SK-N-SH (cell line): ENCODE measurements around the gene SFXN3. TPM values are rescaled to one million over a fixed set of nuclear protein-coding genes. Genes with fewer than 3 reads are reported as not detected.

Source experiments
- CTCF ChIA-PET: fragments of 300-600, 350-600 bp; formaldehyde crosslinking; extraction: SDS; loops from one replicate; lab custom pipeline; 2021; lab: Yijun Ruan, JAX
- POLR2A ChIA-PET: fragments of 350-600 bp; sonication (Branson Sonifier 250); formaldehyde crosslinking; extraction: SDS; loops from one replicate; lab custom pipeline; 2020; ENCODE audit warnings: antibody characterized with exemption, inconsistent platforms; lab: Yijun Ruan, JAX
- DNase-seq: peaks from one replicate; pipeline ENCODE4 v3.0.0; 2012
- H2AFZ ChIP-seq: fragments of 200-600 bp; sonication (generic); 2 replicates; pipeline ENCODE4 v1.8.1; 2016; ENCODE audit warnings: antibody characterized with exemption, mild to moderate bottlenecking, low read depth
- H3F3A ChIP-seq: fragments of 200-600 bp; sonication (generic); replicated peaks from 2 replicates; pipeline ENCODE3; 2016; ENCODE audit warnings: antibody characterized with exemption, mild to moderate bottlenecking; ENCODE audit not compliant: insufficient read depth
- H3K27ac ChIP-seq, 2 experiments: fragments of 200-500 bp in 1 of 2; fragments of 200-600 bp in 1 of 2; sonication (Bioruptor generic) in 1 of 2; sonication (generic), shearing (Covaris generic) in 1 of 2; 2 replicates each; pipeline versions ENCODE4 v1.5.1 to v1.6.1; 2014 to 2016; ENCODE audit warnings: low read depth in 2 of 2, inconsistent platforms in 1 of 2, low read length in 1 of 2, mild to moderate bottlenecking in 1 of 2, mixed read lengths in 1 of 2
- H3K27me3 ChIP-seq: fragments of 200-600 bp; sonication (generic), shearing (Covaris generic); 2 replicates; pipeline ENCODE4 v1.6.1; 2016; ENCODE audit warnings: mixed run types; ENCODE audit not compliant: insufficient read depth
- H3K36me3 ChIP-seq, 2 experiments: fragments of 200-500 bp in 1 of 2; fragments of 200-600 bp in 1 of 2; sonication (Bioruptor generic) in 1 of 2; sonication (generic) in 1 of 2; replicated peaks in 1 of 2; 2 replicates each; pipeline versions ENCODE3 to v1.5.1; 2014 to 2016; ENCODE audit warnings: low read length in 1 of 2, mild to moderate bottlenecking in 1 of 2; ENCODE audit not compliant: insufficient read depth in 2 of 2, control insufficient read depth in 1 of 2
- H3K4me1 ChIP-seq, 2 experiments: fragments of 200-500 bp in 1 of 2; fragments of 200-600 bp in 1 of 2; sonication (Bioruptor generic) in 1 of 2; sonication (generic), shearing (Covaris generic) in 1 of 2; 2 replicates each; pipeline versions ENCODE4 v1.5.1 to v1.6.1; 2014 to 2016; ENCODE audit warnings: low read depth in 1 of 2, low read length in 1 of 2, mixed run types in 1 of 2; ENCODE audit not compliant: insufficient read depth in 2 of 2, control insufficient read depth in 1 of 2
- H3K4me2 ChIP-seq: fragments of 200-600 bp; sonication (generic), shearing (Covaris generic); 2 replicates; pipeline ENCODE4 v1.6.1; 2017; ENCODE audit warnings: mixed run types
- H3K4me3 ChIP-seq, 2 experiments: fragments of 200-500 bp in 1 of 2; fragments of 200-600 bp in 1 of 2; sonication (Bioruptor generic) in 1 of 2; sonication (generic), shearing (Covaris generic) in 1 of 2; 2 replicates each; pipeline versions ENCODE4 v1.5.1 to v1.8.1; 2014 to 2016; ENCODE audit warnings: low read depth in 2 of 2, inconsistent platforms in 1 of 2, low read length in 1 of 2, mild to moderate bottlenecking in 1 of 2, mixed read lengths in 1 of 2, moderate library complexity in 1 of 2
- H3K79me2 ChIP-seq: fragments of 200-600 bp; sonication (generic); 2 replicates; pipeline ENCODE4 v1.8.1; 2017; ENCODE audit warnings: mild to moderate bottlenecking; ENCODE audit not compliant: insufficient read depth
- H3K9ac ChIP-seq: fragments of 200-600 bp; sonication (generic); 2 replicates; pipeline ENCODE4 v1.6.1; 2017; ENCODE audit warnings: mixed run types
- H3K9me2 ChIP-seq: fragments of 200-600 bp; sonication (generic); 2 replicates; pipeline ENCODE4 v1.6.1; 2017; ENCODE audit warnings: mixed run types
- H3K9me3 ChIP-seq: fragments of 200-600 bp; sonication (generic); 2 replicates; pipeline ENCODE4 v1.6.1; 2017; ENCODE audit warnings: mixed run types, mild to moderate bottlenecking, moderate library complexity
- H4K20me1 ChIP-seq: fragments of 200-600 bp; sonication (generic); 2 replicates; pipeline ENCODE4 v1.6.1; 2017; ENCODE audit warnings: mild to moderate bottlenecking, mixed run types; ENCODE audit not compliant: insufficient read depth
- FOSL2 ChIP-seq: IDR thresholded peaks from 2 replicates; pipeline ENCODE4 v1.4.0; 2012; ENCODE audit warnings: low read depth, mild to moderate bottlenecking, moderate library complexity, borderline replicate concordance
- RCOR1 ChIP-seq: fragments of 150-350 bp; IDR thresholded peaks from 2 replicates; pipeline ENCODE4 v1.6.1; 2017; ENCODE audit warnings: antibody characterized with exemption, low read length
- RFX5 ChIP-seq: IDR thresholded peaks from 2 replicates; pipeline ENCODE4 v1.6.1; 2012; ENCODE audit warnings: mild to moderate bottlenecking, improper control_type of control experiment, low read length
- RXRA ChIP-seq: IDR thresholded peaks from 2 replicates; pipeline ENCODE4 v1.4.0; 2012; ENCODE audit warnings: low read depth, mild to moderate bottlenecking, borderline replicate concordance
- SIN3A ChIP-seq: IDR thresholded peaks from 2 replicates; pipeline ENCODE4 v1.6.1; 2012; ENCODE audit warnings: low read depth, mild to moderate bottlenecking, low read length, moderate library complexity, borderline replicate concordance
- SMC3 ChIP-seq: IDR thresholded peaks from 2 replicates; pipeline ENCODE4 v1.6.1; 2012; ENCODE audit warnings: low read depth, low read length, improper control_type of control experiment
- TCF12 ChIP-seq: IDR thresholded peaks from 2 replicates; pipeline ENCODE4 v1.4.0; 2012
- ZBTB33 ChIP-seq: IDR thresholded peaks from 2 replicates; pipeline ENCODE4 v1.4.0; 2012; ENCODE audit warnings: low read depth, borderline replicate concordance
- WGBS: methylation state at CpG from one replicate; pipeline ENCODE4 v1.1.6; 2017; ENCODE audit warnings: low lambda C conversion rate; 5-methylcytosine and 5-hydroxymethylcytosine counted together
- polyA plus RNA-seq, 3 experiments: library from polyadenylated mRNA; depleted of rRNA; stranded (reverse); fragments of >200 nt; gene quantifications; 2 replicates each; pipeline ENCODE4 v1.2.3, GENCODE V29; 2012
- TF ChIP-seq, protein P1 (sequence below): IDR thresholded peaks from 2 replicates; pipeline ENCODE4 v1.4.0; 2012; ENCODE audit warnings: low read depth
- TF ChIP-seq, protein P2 (sequence below): fragments of 200-600 bp; sonication (generic); IDR thresholded peaks from 2 replicates; pipeline ENCODE4 v1.6.1; 2017; ENCODE audit warnings: antibody characterized with exemption, mild to moderate bottlenecking, moderate library complexity
- TF ChIP-seq, protein P3 (sequence below): fragments of 150-350 bp; IDR thresholded peaks from 2 replicates; pipeline ENCODE4 v1.6.1; 2017; ENCODE audit warnings: antibody characterized with exemption, low read length, low read depth, borderline replicate concordance

The SFXN3 gene
- polyA plus RNA-seq, 1 of the 3 experiments (the other 2 are of a cell fraction) = 142 TPM

GRCh38 chr10:101061624-101062231 lies 30.7 kb downstream of the SFXN3 start, which contains the start of gene KAZALD1:
Gene KAZALD1, plus strand, starts transcription at chr10:101061989. Its CDS starts 604 bp downstream, at chr10:101062593.
- WGBS = 85% methylated on average over 31 of the region's 31 CpGs
- POLR2A ChIA-PET = no interaction called here
- H3K9me3 ChIP-seq = no peaks in the 10 kb centered on the region
- H3K4me1 ChIP-seq = peaks cover 19 to 37% of the 10 kb centered on the region in 2 experiments; a peak in 3 of 4 replicates
- peaks cover 2% of the 10 kb centered on the region for H3F3A ChIP-seq
- CTCF ChIA-PET = interaction anchor here (0.8 to 18.9 kb wide), 14 partner anchors 10 to 1052 kb away, joined by 3 to 234 read pairs (median 7); partner anchors contain the start of genes LZTS2 and SEMA4G
- no peaks in the 10 kb centered on the region for H3K36me3 ChIP-seq
- H3K9me2 ChIP-seq = no peaks in the 10 kb centered on the region
- H3K9ac ChIP-seq = peak within 1 kb of the TSS; percentile 99
- H3K4me3 ChIP-seq = peak within 1 kb of the TSS; percentile 83 to 100
- H3K79me2 ChIP-seq = peaks cover 35% of the 10 kb centered on the region
- no peaks in the 10 kb centered on the region for H4K20me1 ChIP-seq
- H3K27me3 ChIP-seq = no peaks in the 10 kb centered on the region
- H3K27ac ChIP-seq = peak within 1 kb of the TSS; percentile 97 to 98
- H2AFZ ChIP-seq = peak within 1 kb of the TSS; percentile 97
- no peak for DNase-seq
- no peak for TF ChIP-seq TCF12
- TF ChIP-seq, protein P1, sequence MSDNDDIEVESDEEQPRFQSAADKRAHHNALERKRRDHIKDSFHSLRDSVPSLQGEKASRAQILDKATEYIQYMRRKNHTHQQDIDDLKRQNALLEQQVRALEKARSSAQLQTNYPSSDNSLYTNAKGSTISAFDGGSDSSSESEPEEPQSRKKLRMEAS = no peak
- no peak for TF ChIP-seq ZBTB33
- no peak for TF ChIP-seq SMC3
- no peak for TF ChIP-seq RXRA
- no peak for TF ChIP-seq FOSL2
- TF ChIP-seq SIN3A = no peak
- TF ChIP-seq RCOR1 = no peak
- no peak for TF ChIP-seq RFX5
- TF ChIP-seq, protein P2, sequence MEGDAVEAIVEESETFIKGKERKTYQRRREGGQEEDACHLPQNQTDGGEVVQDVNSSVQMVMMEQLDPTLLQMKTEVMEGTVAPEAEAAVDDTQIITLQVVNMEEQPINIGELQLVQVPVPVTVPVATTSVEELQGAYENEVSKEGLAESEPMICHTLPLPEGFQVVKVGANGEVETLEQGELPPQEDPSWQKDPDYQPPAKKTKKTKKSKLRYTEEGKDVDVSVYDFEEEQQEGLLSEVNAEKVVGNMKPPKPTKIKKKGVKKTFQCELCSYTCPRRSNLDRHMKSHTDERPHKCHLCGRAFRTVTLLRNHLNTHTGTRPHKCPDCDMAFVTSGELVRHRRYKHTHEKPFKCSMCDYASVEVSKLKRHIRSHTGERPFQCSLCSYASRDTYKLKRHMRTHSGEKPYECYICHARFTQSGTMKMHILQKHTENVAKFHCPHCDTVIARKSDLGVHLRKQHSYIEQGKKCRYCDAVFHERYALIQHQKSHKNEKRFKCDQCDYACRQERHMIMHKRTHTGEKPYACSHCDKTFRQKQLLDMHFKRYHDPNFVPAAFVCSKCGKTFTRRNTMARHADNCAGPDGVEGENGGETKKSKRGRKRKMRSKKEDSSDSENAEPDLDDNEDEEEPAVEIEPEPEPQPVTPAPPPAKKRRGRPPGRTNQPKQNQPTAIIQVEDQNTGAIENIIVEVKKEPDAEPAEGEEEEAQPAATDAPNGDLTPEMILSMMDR = no peak
- TF ChIP-seq, protein P3, sequence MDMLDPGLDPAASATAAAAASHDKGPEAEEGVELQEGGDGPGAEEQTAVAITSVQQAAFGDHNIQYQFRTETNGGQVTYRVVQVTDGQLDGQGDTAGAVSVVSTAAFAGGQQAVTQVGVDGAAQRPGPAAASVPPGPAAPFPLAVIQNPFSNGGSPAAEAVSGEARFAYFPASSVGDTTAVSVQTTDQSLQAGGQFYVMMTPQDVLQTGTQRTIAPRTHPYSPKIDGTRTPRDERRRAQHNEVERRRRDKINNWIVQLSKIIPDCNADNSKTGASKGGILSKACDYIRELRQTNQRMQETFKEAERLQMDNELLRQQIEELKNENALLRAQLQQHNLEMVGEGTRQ = no peak
- H3K4me2 ChIP-seq = peak within 1 kb of the TSS; percentile 94
